ENCODE measurements around the gene HNRNPA3.

HNRNPA3 gene

GRCh38 chr2:177201919-177202346 lies 10.7 kb upstream of the HNRNPA3 start:
- ChIA-PET CTCF (no interaction called here), POLR2A (ENCODE audit: low non-redundant PET) (no interaction called here)
- TF ChIP-seq, protein P1, sequence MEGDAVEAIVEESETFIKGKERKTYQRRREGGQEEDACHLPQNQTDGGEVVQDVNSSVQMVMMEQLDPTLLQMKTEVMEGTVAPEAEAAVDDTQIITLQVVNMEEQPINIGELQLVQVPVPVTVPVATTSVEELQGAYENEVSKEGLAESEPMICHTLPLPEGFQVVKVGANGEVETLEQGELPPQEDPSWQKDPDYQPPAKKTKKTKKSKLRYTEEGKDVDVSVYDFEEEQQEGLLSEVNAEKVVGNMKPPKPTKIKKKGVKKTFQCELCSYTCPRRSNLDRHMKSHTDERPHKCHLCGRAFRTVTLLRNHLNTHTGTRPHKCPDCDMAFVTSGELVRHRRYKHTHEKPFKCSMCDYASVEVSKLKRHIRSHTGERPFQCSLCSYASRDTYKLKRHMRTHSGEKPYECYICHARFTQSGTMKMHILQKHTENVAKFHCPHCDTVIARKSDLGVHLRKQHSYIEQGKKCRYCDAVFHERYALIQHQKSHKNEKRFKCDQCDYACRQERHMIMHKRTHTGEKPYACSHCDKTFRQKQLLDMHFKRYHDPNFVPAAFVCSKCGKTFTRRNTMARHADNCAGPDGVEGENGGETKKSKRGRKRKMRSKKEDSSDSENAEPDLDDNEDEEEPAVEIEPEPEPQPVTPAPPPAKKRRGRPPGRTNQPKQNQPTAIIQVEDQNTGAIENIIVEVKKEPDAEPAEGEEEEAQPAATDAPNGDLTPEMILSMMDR (conservative IDR thresholded peaks at IDR 0.05; ENCODE audit: low read depth), result no peak
- no peak for DNase-seq (ENCODE audit: low spot score)
- no peak overlapping the region for H3K27ac ChIP-seq

- CTCF ChIA-PET, result interaction anchor here (0.9 kb wide), 1 partner anchor 40 kb away, joined by 6 read pairs; no protein-coding TSS in a partner anchor
- H3K27ac ChIP-seq, result no peak overlapping the region
- TF ChIP-seq, protein P1 (conservative IDR thresholded peaks at IDR 0.05; ENCODE audit: low read depth), result no peak
- POLR2A ChIA-PET (ENCODE audit: low non-redundant PET), result no interaction called here
- no peak for DNase-seq (ENCODE audit: low spot score)
Measured at GRCh38 chr2:177204417-177204816, 8.2 kb upstream of the HNRNPA3 start.

- CTCF ChIA-PET, result no interaction called here
- TF ChIP-seq, protein P1 (conservative IDR thresholded peaks at IDR 0.05; ENCODE audit: low read depth), result no peak
- no peak for DNase-seq (ENCODE audit: low spot score)
- POLR2A ChIA-PET (ENCODE audit: low non-redundant PET), result no interaction called here
- H3K27ac ChIP-seq, result no peak overlapping the region
Measured at GRCh38 chr2:177207101-177207500, 5.5 kb upstream of the HNRNPA3 start.

DNA sequence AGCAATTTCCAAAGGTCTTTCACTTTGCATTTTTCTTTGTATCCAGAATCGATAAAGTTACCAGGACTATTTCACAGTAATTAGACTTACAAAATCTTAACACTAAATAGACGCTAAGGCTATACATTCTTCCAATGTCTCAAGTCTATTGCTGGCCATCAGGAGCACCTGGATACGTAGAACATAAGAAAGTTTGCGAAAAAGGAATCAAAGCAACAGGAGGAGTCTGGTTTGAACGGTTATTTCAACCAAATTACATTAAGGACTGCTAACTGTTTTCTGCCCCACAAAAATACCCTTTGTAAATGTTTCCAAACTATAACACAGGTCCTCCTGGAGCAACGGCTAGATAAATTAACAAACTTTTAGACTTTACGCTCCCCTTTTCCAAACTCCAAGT lies 1.4 kb upstream of the HNRNPA3 start:
- H3K27ac ChIP-seq, result no peak overlapping the region
- TF ChIP-seq, protein P1 (conservative IDR thresholded peaks at IDR 0.05; ENCODE audit: low read depth), result no peak
- ChIA-PET CTCF (interaction anchor here (0.7 kb wide), 1 partner anchor 28 kb away, joined by 3 read pairs; no protein-coding TSS in a partner anchor), POLR2A (ENCODE audit: low non-redundant PET) (interaction anchor here (0.7 to 0.8 kb wide), 2 partner anchors 10 to 42 kb away, joined by 3 read pairs; no protein-coding TSS in a partner anchor)
- DNase-seq (ENCODE audit: low spot score), result no peak

DNA sequence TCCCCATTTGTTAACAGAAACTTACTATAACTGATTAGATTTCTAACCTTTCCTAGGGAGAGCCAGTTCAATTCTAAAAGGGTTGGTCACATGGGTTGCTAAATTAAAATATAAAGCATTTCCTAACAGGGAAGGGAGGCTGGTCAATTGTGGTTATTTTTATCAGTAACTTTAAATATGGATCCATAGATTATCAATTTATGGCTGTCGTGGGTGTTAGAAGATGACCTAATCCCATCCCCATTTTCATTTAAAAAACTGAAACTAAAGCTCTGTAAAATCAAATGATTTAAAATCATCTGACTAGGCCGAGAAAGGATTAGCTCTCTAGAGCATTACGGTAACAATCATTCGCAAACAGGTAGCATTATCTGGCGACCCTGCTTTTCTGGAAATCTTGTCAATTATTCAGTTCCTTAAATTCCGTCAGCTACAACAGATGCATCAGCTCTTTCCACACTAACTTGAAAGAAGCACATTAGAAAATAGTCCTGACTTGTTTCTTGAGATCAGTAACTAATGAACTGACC lies 953 bp upstream of the HNRNPA3 start:
- TF ChIP-seq, protein P1 (conservative IDR thresholded peaks at IDR 0.05; ENCODE audit: low read depth), result no peak
- ChIA-PET POLR2A (ENCODE audit: low non-redundant PET) (interaction anchor here (0.7 to 1.3 kb wide), 4 partner anchors 10 to 52 kb away, joined by 3 to 4 read pairs (median 3); no protein-coding TSS in a partner anchor), CTCF (interaction anchor here (0.7 kb wide), 1 partner anchor 47 kb away, joined by 4 read pairs; no protein-coding TSS in a partner anchor)
- H3K27ac ChIP-seq, result peak overlapping the region; percentile 96
- DNase-seq (ENCODE audit: low spot score), result no peak

GRCh38 chr2:177212891-177213856 lies 580 bp downstream of the HNRNPA3 start:
- TF ChIP-seq, protein P1 (conservative IDR thresholded peaks at IDR 0.05; ENCODE audit: low read depth), result no peak
- peak overlapping the region; percentile 96 for H3K27ac ChIP-seq
- peak; percentile 91 for DNase-seq (ENCODE audit: low spot score)
- ChIA-PET CTCF (interaction anchor here (0.6 to 1.0 kb wide), 3 partner anchors 12 to 208 kb away, joined by 3 to 5 read pairs (median 4); no protein-coding TSS in a partner anchor), POLR2A (ENCODE audit: low non-redundant PET) (interaction anchor here (0.6 to 1.3 kb wide), 4 partner anchors 8 to 51 kb away, joined by 3 to 4 read pairs (median 3); no protein-coding TSS in a partner anchor)
